Globus pallidus (tissue), 1 donor: Measurements from ENCODE around the gene WDR7.

ENCODE experiments used
- DNase-seq: peaks from one replicate; pipeline ENCODE4 v3.0.0-alpha.2; 2015; ENCODE audit warnings: low spot score

Gene WDR7

GRCh38 chr18:57043241-57043640 is 392.1 kb downstream of the WDR7 start:
- no peak for DNase-seq

- DNase-seq = no peak
These were observed 397.2 kb downstream of the WDR7 start for GRCh38 chr18:57048351-57048750.

GRCh38 chr18:57048859-57049258 is 397.7 kb downstream of the WDR7 start:
- no peak for DNase-seq

GRCh38 chr18:57050310-57050949 is 399.3 kb downstream of the WDR7 start:
- no peak for DNase-seq

GRCh38 chr18:57051021-57051656 is 400.0 kb downstream of the WDR7 start:
- no peak for DNase-seq

GRCh38 chr18:57051657-57052044 is 400.5 kb downstream of the WDR7 start:
- DNase-seq = no peak

GRCh38 chr18:57052173-57052572 is 401.0 kb downstream of the WDR7 start:
- DNase-seq = no peak

GRCh38 chr18:57052759-57053158 is 401.6 kb downstream of the WDR7 start:
- no peak for DNase-seq

- DNase-seq = no peak
These were observed 403.7 kb downstream of the WDR7 start for GRCh38 chr18:57054891-57055290.

- DNase-seq = no peak
These were observed 406.7 kb downstream of the WDR7 start for GRCh38 chr18:57057890-57058289.

GRCh38 chr18:57058734-57059133 is 407.6 kb downstream of the WDR7 start:
- no peak for DNase-seq

- DNase-seq = no peak
These were observed 408.2 kb downstream of the WDR7 start for GRCh38 chr18:57059366-57059765.

- DNase-seq = no peak
These were observed 409.7 kb downstream of the WDR7 start for GRCh38 chr18:57060814-57061213.

- no peak for DNase-seq
These were observed 411.0 kb downstream of the WDR7 start for GRCh38 chr18:57062178-57062577.

GRCh38 chr18:57062844-57063243 is 411.7 kb downstream of the WDR7 start:
- DNase-seq = no peak

GRCh38 chr18:57063601-57064103 is 412.5 kb downstream of the WDR7 start:
- no peak for DNase-seq

- DNase-seq = no peak
These were observed 422.5 kb downstream of the WDR7 start for GRCh38 chr18:57073501-57074187.

- no peak for DNase-seq
These were observed 424.7 kb downstream of the WDR7 start for GRCh38 chr18:57075716-57076400.

- no peak for DNase-seq
These were observed 426.0 kb downstream of the WDR7 start for GRCh38 chr18:57077005-57077765.

- DNase-seq = no peak
These were observed 426.8 kb downstream of the WDR7 start for GRCh38 chr18:57077786-57078552.

GRCh38 chr18:57078614-57079013 is 427.5 kb downstream of the WDR7 start:
- DNase-seq = no peak
